BLaER1 treated with 17β-estradiol and CSF1 and Interleukin-3, amounts not matched to agents 10 nM and 100 nM (cell line): ENCODE results near the gene TLE2.
"Not testable (repeated sequence)": the region's sequence is repeated elsewhere in the genome, so short reads cannot be mapped to it uniquely, and the experiment has no call there.

Experiments
- H3K27ac ChIP-seq, 11 experiments: shearing (Covaris generic); formaldehyde crosslinking; 2 replicates each; pipeline ENCODE4 v1.8.1; 2022
- H3K27me3 ChIP-seq, 11 experiments: shearing (Covaris generic); formaldehyde crosslinking; 2 replicates each; pipeline ENCODE4 v1.8.1; 2022
- H3K36me3 ChIP-seq, 11 experiments: shearing (Covaris generic); formaldehyde crosslinking; 2 replicates each; pipeline ENCODE4 v1.8.1; 2022
- H3K4me1 ChIP-seq, 10 experiments: shearing (Covaris generic); formaldehyde crosslinking; 2 replicates each; pipeline ENCODE4 v1.8.1; 2022
- H3K4me2 ChIP-seq, 11 experiments: shearing (Covaris generic); formaldehyde crosslinking; 2 replicates each; pipeline ENCODE4 v1.8.1; 2022
- H3K4me3 ChIP-seq, 10 experiments: shearing (Covaris generic); formaldehyde crosslinking; 2 replicates each; pipeline ENCODE4 v1.8.1; 2022
- H3K9ac ChIP-seq, 11 experiments: shearing (Covaris generic); formaldehyde crosslinking; 2 replicates each; pipeline ENCODE4 v1.8.1; 2022
- H3K9me3 ChIP-seq, 11 experiments: shearing (Covaris generic); formaldehyde crosslinking; replicated peaks in 1 of 11; 2 replicates each; pipeline ENCODE4 v1.8.1; 2022
- H4K20me1 ChIP-seq, 11 experiments: shearing (Covaris generic); formaldehyde crosslinking; 2 replicates each; pipeline ENCODE4 v1.8.1; 2022
- Cebpa-rat ChIP-seq, 11 experiments: shearing (Covaris generic); IDR thresholded peaks; 2 replicates each; pipeline ENCODE4 v1.8.1; 2022

Gene TLE2

GRCh38 chr19:3017923-3018322 lies 11.2 kb downstream of the TLE2 start:
- no peak overlapping the region for H3K4me2 ChIP-seq
- peaks cover 0 to 21% (median 13%) of the 10 kb centered on the region in 10 experiments; a peak in 12 of 20 replicates for H3K4me1 ChIP-seq
- no peaks in the 10 kb centered on the region for H3K36me3 ChIP-seq
- H3K27me3 ChIP-seq, result peaks cover 0 to under 1% (median 0%) of the 10 kb centered on the region in 11 experiments; a peak in 2 of 22 replicates
- no peak for TF ChIP-seq Cebpa-rat (IDR thresholded peaks at IDR 0.05)
- no peak overlapping the region for H3K9ac ChIP-seq
- no peak overlapping the region for H3K4me3 ChIP-seq
- H3K27ac ChIP-seq, result no peak overlapping the region; a peak in 2 of 22 replicates
- H4K20me1 ChIP-seq, result no peaks in the 10 kb centered on the region
- no peaks in the 10 kb centered on the region for H3K9me3 ChIP-seq

GRCh38 chr19:3015126-3016057 lies 13.7 kb downstream of the TLE2 start:
- H3K27ac ChIP-seq, result no peak overlapping the region
- no peaks in the 10 kb centered on the region for H4K20me1 ChIP-seq
- no peaks in the 10 kb centered on the region for H3K9me3 ChIP-seq
- no peaks in the 10 kb centered on the region for H3K36me3 ChIP-seq
- no peak overlapping the region for H3K9ac ChIP-seq
- H3K27me3 ChIP-seq, result no peaks in the 10 kb centered on the region
- H3K4me2 ChIP-seq, result no peak overlapping the region
- TF ChIP-seq Cebpa-rat (IDR thresholded peaks at IDR 0.05), result no peak
- peaks cover 0 to 32% (median 19%) of the 10 kb centered on the region in 10 experiments; a peak in 12 of 20 replicates for H3K4me1 ChIP-seq
- H3K4me3 ChIP-seq, result no peak overlapping the region

- H3K4me2 ChIP-seq, result no peak overlapping the region
- H3K9ac ChIP-seq, result no peak overlapping the region
- H3K4me1 ChIP-seq, result peaks cover 0 to 32% (median 22%) of the 10 kb centered on the region in 10 experiments; a peak in 13 of 20 replicates
- no peaks in the 10 kb centered on the region for H3K27me3 ChIP-seq
- TF ChIP-seq Cebpa-rat (IDR thresholded peaks at IDR 0.05), result no peak
- no peaks in the 10 kb centered on the region for H3K36me3 ChIP-seq
- H3K9me3 ChIP-seq, result no peaks in the 10 kb centered on the region
- H3K4me3 ChIP-seq, result no peak overlapping the region
- H4K20me1 ChIP-seq, result no peaks in the 10 kb centered on the region
- no peak overlapping the region for H3K27ac ChIP-seq
Measured at GRCh38 chr19:3014135-3014534, 14.9 kb downstream of the TLE2 start.

GRCh38 chr19:3013263-3013725 lies 15.8 kb downstream of the TLE2 start:
- Histone ChIP-seq H3K4me1 (peaks cover 0 to 41% (median 30%) of the 10 kb centered on the region in 10 experiments; a peak in 16 of 20 replicates), H3K9me3 (no peaks in the 10 kb centered on the region), H3K36me3 (no peaks in the 10 kb centered on the region), H3K4me2 (no peak overlapping the region), H3K9ac (no peak overlapping the region), H3K4me3 (no peak overlapping the region), H3K27ac (no peak overlapping the region), H3K27me3 (no peaks in the 10 kb centered on the region), H4K20me1 (no peaks in the 10 kb centered on the region)
- no peak for TF ChIP-seq Cebpa-rat (IDR thresholded peaks at IDR 0.05)

- Histone ChIP-seq H3K4me3 (no peak overlapping the region), H4K20me1 (no peaks in the 10 kb centered on the region), H3K9me3 (no peaks in the 10 kb centered on the region), H3K27ac (no peak overlapping the region), H3K4me2 (peak overlapping the region in 2 of 11 experiments; percentile 1 to 22; a peak in 3 of 22 replicates), H3K9ac (no peak overlapping the region; a peak in 1 of 22 replicates), H3K4me1 (peaks cover 0 to 46% (median 36%) of the 10 kb centered on the region in 10 experiments; a peak in 16 of 20 replicates), H3K36me3 (no peaks in the 10 kb centered on the region), H3K27me3 (no peaks in the 10 kb centered on the region)
- TF ChIP-seq Cebpa-rat (IDR thresholded peaks at IDR 0.05), result no peak
Measured at GRCh38 chr19:3012621-3013262, 16.3 kb downstream of the TLE2 start.

GRCh38 chr19:3012059-3012458 lies 17.0 kb downstream of the TLE2 start:
- H3K4me3 ChIP-seq, H3K36me3 ChIP-seq, H3K27ac ChIP-seq, H3K9me3 ChIP-seq, H3K27me3 ChIP-seq, H3K9ac ChIP-seq, H4K20me1 ChIP-seq: not testable (repeated sequence)
- Histone ChIP-seq H3K4me2 (peak overlapping the region in 4 of 11 experiments; percentile 1 to 22 (median 14); a peak in 6 of 22 replicates), H3K4me1 (peaks cover 0 to 42% (median 33%) of the 10 kb centered on the region in 10 experiments; a peak in 16 of 20 replicates)
- TF ChIP-seq Cebpa-rat (IDR thresholded peaks at IDR 0.05), result peak in 3 of 11 experiments; percentile 21 to 54 (median 24); a peak in 2 of 22 replicates

- no peak overlapping the region for H3K9ac ChIP-seq
- no peaks in the 10 kb centered on the region for H3K27me3 ChIP-seq
- no peak for TF ChIP-seq Cebpa-rat (IDR thresholded peaks at IDR 0.05)
- no peaks in the 10 kb centered on the region for H3K36me3 ChIP-seq
- peaks cover 0 to 33% (median 25%) of the 10 kb centered on the region in 10 experiments; a peak in 15 of 20 replicates for H3K4me1 ChIP-seq
- no peaks in the 10 kb centered on the region for H4K20me1 ChIP-seq
- no peaks in the 10 kb centered on the region for H3K9me3 ChIP-seq
- no peak overlapping the region for H3K27ac ChIP-seq
- H3K4me3 ChIP-seq, result no peak overlapping the region
- H3K4me2 ChIP-seq, result no peak overlapping the region
Measured at GRCh38 chr19:3010871-3011270, 18.2 kb downstream of the TLE2 start.

GRCh38 chr19:3008994-3009393 lies 20.1 kb downstream of the TLE2 start:
- Histone ChIP-seq H3K27me3 (no peaks in the 10 kb centered on the region), H3K27ac (no peak overlapping the region; a peak in 1 of 22 replicates), H3K4me2 (peak overlapping the region in 8 of 11 experiments; percentile 45 to 73 (median 64); a peak in 15 of 22 replicates), H3K9me3 (no peaks in the 10 kb centered on the region), H4K20me1 (no peaks in the 10 kb centered on the region; a peak in 1 of 22 replicates), H3K9ac (no peak overlapping the region), H3K4me3 (no peak overlapping the region), H3K4me1 (peaks cover 0 to 33% (median 25%) of the 10 kb centered on the region in 10 experiments; a peak in 15 of 20 replicates), H3K36me3 (no peaks in the 10 kb centered on the region)
- no peak for TF ChIP-seq Cebpa-rat (IDR thresholded peaks at IDR 0.05)

GRCh38 chr19:3007975-3008374 lies 21.1 kb downstream of the TLE2 start:
- H3K36me3 ChIP-seq, result no peaks in the 10 kb centered on the region
- peak overlapping the region in 9 of 11 experiments; percentile 26 to 73 (median 61); a peak in 16 of 22 replicates for H3K4me2 ChIP-seq
- no peak overlapping the region for H3K27ac ChIP-seq
- H4K20me1 ChIP-seq, result no peaks in the 10 kb centered on the region; a peak in 1 of 22 replicates
- no peak overlapping the region for H3K4me3 ChIP-seq
- peak overlapping the region in 1 of 11 experiments; percentile 33; a peak in 1 of 22 replicates for H3K9ac ChIP-seq
- no peak for TF ChIP-seq Cebpa-rat (IDR thresholded peaks at IDR 0.05)
- peaks cover 0 to 33% (median 25%) of the 10 kb centered on the region in 10 experiments; a peak in 15 of 20 replicates for H3K4me1 ChIP-seq
- no peaks in the 10 kb centered on the region for H3K27me3 ChIP-seq
- no peaks in the 10 kb centered on the region for H3K9me3 ChIP-seq
